ENCODE measurements around the gene COX4I1. TPM values are rescaled to one million over a fixed set of nuclear protein-coding genes. Genes with fewer than 3 reads are reported as not detected.
A peak's percentile ranks its signal among the peaks of the same experiment; 100 is the strongest.

COX4I1 gene
- total and polyA plus RNA-seq, 10 of the 15 experiments (the other 5 are each of a cell fraction or from before 2014, with no cell fraction given) = 480 to 1,889 (median 872) TPM

DNA sequence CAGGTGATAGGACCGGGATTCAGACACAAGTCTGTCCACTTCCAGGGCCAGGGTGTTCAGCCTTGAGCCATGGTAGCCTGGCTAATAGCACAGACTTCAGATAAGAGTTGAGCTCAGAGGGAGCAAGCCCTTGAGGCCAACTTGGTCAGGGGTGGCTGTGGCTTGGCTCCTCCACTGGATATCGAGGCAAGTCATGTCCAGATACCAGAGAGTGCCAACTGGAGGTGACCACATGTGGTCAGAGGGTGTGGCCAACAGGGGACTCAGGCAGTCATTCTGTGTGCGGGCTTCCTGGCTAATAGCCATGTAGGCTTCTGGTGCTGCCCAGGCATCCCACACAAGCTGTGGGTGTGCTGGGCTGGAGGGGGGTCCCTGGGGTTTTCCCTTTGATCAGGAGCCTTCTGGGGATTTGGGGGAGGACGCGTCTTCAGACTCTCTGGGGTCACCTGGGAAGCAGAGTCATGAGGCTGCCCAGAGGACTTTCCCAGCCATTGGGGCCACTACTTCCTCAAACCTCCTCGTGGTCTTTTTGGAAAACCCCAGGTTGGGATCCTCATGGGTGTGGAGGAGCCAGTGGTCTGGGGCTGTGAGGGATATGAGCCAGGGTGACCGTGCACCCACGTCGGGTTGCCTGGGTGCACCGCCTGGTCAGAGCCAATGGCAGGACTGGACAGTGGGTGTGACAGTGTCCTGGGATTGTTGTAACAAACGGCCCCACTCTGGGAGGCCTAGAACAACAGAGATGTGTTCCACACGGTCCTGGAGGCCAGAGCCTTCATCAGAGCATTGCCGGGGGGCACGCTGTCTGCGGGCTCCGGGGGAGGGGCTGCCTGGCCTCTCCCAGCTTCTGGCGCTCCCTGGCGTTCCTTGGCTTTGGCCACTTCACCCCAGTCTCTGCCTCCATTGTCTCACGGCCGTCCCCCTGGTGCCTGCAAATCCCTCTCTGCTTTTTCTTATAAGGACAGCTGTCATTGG, 25.0 kb downstream of the COX4I1 start (continued):
- TF ChIP-seq KLF5 (IDR thresholded peaks at IDR 0.05; ENCODE audit: partially characterized antibody) (no peak), E2F4 (IDR thresholded peaks at IDR 0.05; ENCODE audit: low read depth, low read length) (no peak), EGR1 (IDR thresholded peaks at IDR 0.05; ENCODE audit: borderline replicate concordance in 1 of 2, low read depth in 2 of 2, low read length in 2 of 2) (no peak), PAX8 (IDR thresholded peaks at IDR 0.05) (no peak), CBX3 (IDR thresholded peaks at IDR 0.05; ENCODE audit: borderline replicate concordance, low read depth) (no peak), RELB (IDR thresholded peaks at IDR 0.05; ENCODE audit: low read depth) (0 out of 2 replicates have a peak, but pooled peaks have one; percentile 16), ZBTB33 (IDR thresholded peaks at IDR 0.05) (no peak), YBX1 (IDR thresholded peaks at IDR 0.05) (no peak)
- TF ChIP-seq, protein P1, sequence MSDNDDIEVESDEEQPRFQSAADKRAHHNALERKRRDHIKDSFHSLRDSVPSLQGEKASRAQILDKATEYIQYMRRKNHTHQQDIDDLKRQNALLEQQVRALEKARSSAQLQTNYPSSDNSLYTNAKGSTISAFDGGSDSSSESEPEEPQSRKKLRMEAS (IDR thresholded peaks at IDR 0.05; ENCODE audit: low read depth, low read length) = no peak
- TF ChIP-seq, protein P2, sequence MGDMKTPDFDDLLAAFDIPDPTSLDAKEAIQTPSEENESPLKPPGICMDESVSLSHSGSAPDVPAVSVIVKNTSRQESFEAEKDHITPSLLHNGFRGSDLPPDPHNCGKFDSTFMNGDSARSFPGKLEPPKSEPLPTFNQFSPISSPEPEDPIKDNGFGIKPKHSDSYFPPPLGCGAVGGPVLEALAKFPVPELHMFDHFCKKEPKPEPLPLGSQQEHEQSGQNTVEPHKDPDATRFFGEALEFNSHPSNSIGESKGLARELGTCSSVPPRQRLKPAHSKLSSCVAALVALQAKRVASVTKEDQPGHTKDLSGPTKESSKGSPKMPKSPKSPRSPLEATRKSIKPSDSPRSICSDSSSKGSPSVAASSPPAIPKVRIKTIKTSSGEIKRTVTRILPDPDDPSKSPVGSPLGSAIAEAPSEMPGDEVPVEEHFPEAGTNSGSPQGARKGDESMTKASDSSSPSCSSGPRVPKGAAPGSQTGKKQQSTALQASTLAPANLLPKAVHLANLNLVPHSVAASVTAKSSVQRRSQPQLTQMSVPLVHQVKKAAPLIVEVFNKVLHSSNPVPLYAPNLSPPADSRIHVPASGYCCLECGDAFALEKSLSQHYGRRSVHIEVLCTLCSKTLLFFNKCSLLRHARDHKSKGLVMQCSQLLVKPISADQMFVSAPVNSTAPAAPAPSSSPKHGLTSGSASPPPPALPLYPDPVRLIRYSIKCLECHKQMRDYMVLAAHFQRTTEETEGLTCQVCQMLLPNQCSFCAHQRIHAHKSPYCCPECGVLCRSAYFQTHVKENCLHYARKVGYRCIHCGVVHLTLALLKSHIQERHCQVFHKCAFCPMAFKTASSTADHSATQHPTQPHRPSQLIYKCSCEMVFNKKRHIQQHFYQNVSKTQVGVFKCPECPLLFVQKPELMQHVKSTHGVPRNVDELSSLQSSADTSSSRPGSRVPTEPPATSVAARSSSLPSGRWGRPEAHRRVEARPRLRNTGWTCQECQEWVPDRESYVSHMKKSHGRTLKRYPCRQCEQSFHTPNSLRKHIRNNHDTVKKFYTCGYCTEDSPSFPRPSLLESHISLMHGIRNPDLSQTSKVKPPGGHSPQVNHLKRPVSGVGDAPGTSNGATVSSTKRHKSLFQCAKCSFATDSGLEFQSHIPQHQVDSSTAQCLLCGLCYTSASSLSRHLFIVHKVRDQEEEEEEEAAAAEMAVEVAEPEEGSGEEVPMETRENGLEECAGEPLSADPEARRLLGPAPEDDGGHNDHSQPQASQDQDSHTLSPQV (IDR thresholded peaks at IDR 0.05) = no peak

Data from GM12878 (cell line).